Activated naive CD4-positive, alpha-beta T cell treated with anti-CD3 and anti-CD28 coated beads, Interleukin-2, amount 50 U/mL, for 72 hours (primary cell): ENCODE results near the gene EXOSC2. TPM values are rescaled to one million over a fixed set of nuclear protein-coding genes. Genes with fewer than 3 reads are reported as not detected.
A peak's percentile ranks its signal among the peaks of the same experiment; 100 is the strongest.

Experiments used
- ATAC-seq, 2 donors: fragments of 150-1000 bp; cut with Tn5 transposase; 2 replicates each; pipeline ENCODE4 v1.10.0; 2021; ENCODE audit warnings: mild to moderate bottlenecking in 2 of 2, moderate library complexity in 2 of 2
- DNase-seq, 2 donors: peaks; one replicate each; pipeline ENCODE4 v3.0.0; 2021 to 2022; ENCODE audit warnings: low spot score in 2 of 2
- H3K27ac Mint-ChIP-seq, 2 donors: one replicate each; pipeline ENCODE4 v1.8.0; 2022; ENCODE audit warnings: mild to moderate bottlenecking in 2 of 2, mixed read lengths in 2 of 2
- H3K36me3 Mint-ChIP-seq, 2 donors: one replicate each; pipeline ENCODE4 v1.8.0; 2022; ENCODE audit warnings: mixed read lengths in 2 of 2
- H3K9me3 Mint-ChIP-seq, 2 donors: one replicate each; pipeline ENCODE4 v1.8.0; 2022; ENCODE audit warnings: mixed read lengths in 2 of 2
- total RNA-seq, 2 donors: library from RNA; stranded (reverse); gene quantifications; one replicate each; pipeline ENCODE4 v1.2.3, GENCODE V29; 2022

Gene EXOSC2
- total RNA-seq, 2 donors from 2014 or later: 68.8 to 84.8 TPM

- Mint-ChIP-seq H3K36me3 (peaks cover 0 to 5% of the 10 kb centered on the region in 2 donors), H3K27ac (no peak overlapping the region), H3K9me3 (no peaks in the 10 kb centered on the region)
- DNase-seq: no peak
- ATAC-seq: no peak
Measured at GRCh38 chr9:130665029-130665430, 28.6 kb upstream of the EXOSC2 start.

- DNase-seq: no peak
- H3K27ac Mint-ChIP-seq: no peak overlapping the region
- ATAC-seq: no peak
- H3K36me3 Mint-ChIP-seq: peaks cover 0 to 5% of the 10 kb centered on the region in 2 donors
- no peaks in the 10 kb centered on the region for H3K9me3 Mint-ChIP-seq
Measured at GRCh38 chr9:130665431-130666392, 27.9 kb upstream of the EXOSC2 start.

GRCh38 chr9:130666393-130667119 lies 27.0 kb upstream of the EXOSC2 start:
- no peak for ATAC-seq
- no peak for DNase-seq
- Mint-ChIP-seq H3K9me3 (no peaks in the 10 kb centered on the region), H3K27ac (no peak overlapping the region), H3K36me3 (peaks cover 0 to 5% of the 10 kb centered on the region in 2 donors)

GRCh38 chr9:130667120-130667435 lies 26.5 kb upstream of the EXOSC2 start:
- Mint-ChIP-seq H3K27ac (no peak overlapping the region), H3K36me3 (peaks cover 0 to 5% of the 10 kb centered on the region in 2 donors), H3K9me3 (no peaks in the 10 kb centered on the region)
- no peak for DNase-seq
- peak in 1 of 2 donors; percentile 37 for ATAC-seq

GRCh38 chr9:130668196-130668595 lies 25.4 kb upstream of the EXOSC2 start:
- Mint-ChIP-seq H3K27ac (no peak overlapping the region), H3K9me3 (no peaks in the 10 kb centered on the region), H3K36me3 (peaks cover 0 to 5% of the 10 kb centered on the region in 2 donors)
- ATAC-seq (no peak), DNase-seq (no peak)

GRCh38 chr9:130668659-130669058 lies 24.9 kb upstream of the EXOSC2 start:
- no peaks in the 10 kb centered on the region for H3K9me3 Mint-ChIP-seq
- no peak overlapping the region for H3K27ac Mint-ChIP-seq

GRCh38 chr9:130669965-130670364 lies 23.6 kb upstream of the EXOSC2 start:
- DNase-seq (no peak), ATAC-seq (no peak)
- Mint-ChIP-seq H3K36me3 (peaks cover 0 to 5% of the 10 kb centered on the region in 2 donors), H3K9me3 (no peaks in the 10 kb centered on the region), H3K27ac (no peak overlapping the region)

More at GRCh38 chr9:130668659-130669058, 24.9 kb upstream of the EXOSC2 start:
- peaks cover 0 to 5% of the 10 kb centered on the region in 2 donors for H3K36me3 Mint-ChIP-seq
- DNase-seq (no peak), ATAC-seq (no peak)

GRCh38 chr9:130670644-130671043 lies 22.9 kb upstream of the EXOSC2 start:
- no peak for DNase-seq
- no peak overlapping the region for H3K27ac Mint-ChIP-seq
- no peaks in the 10 kb centered on the region for H3K9me3 Mint-ChIP-seq
- no peak for ATAC-seq
- peaks cover 0 to under 1% of the 10 kb centered on the region in 2 donors for H3K36me3 Mint-ChIP-seq

GRCh38 chr9:130672466-130672865 lies 21.1 kb upstream of the EXOSC2 start:
- H3K9me3 Mint-ChIP-seq: no peaks in the 10 kb centered on the region
- H3K36me3 Mint-ChIP-seq: no peaks in the 10 kb centered on the region
- no peak for ATAC-seq
- DNase-seq: no peak
- H3K27ac Mint-ChIP-seq: no peak overlapping the region

- H3K27ac Mint-ChIP-seq: no peak overlapping the region
- no peak for DNase-seq
Measured at GRCh38 chr9:130672933-130673615, 20.5 kb upstream of the EXOSC2 start.

GRCh38 chr9:130675396-130675795 lies 18.2 kb upstream of the EXOSC2 start:
- no peaks in the 10 kb centered on the region for H3K9me3 Mint-ChIP-seq
- no peak overlapping the region for H3K27ac Mint-ChIP-seq
- ATAC-seq (no peak), DNase-seq (no peak)
- no peaks in the 10 kb centered on the region for H3K36me3 Mint-ChIP-seq

More at GRCh38 chr9:130672933-130673615, 20.5 kb upstream of the EXOSC2 start:
- Mint-ChIP-seq H3K9me3 (no peaks in the 10 kb centered on the region), H3K36me3 (no peaks in the 10 kb centered on the region)
- no peak for ATAC-seq

GRCh38 chr9:130677252-130677651 lies 16.3 kb upstream of the EXOSC2 start:
- peak overlapping the region in 1 of 2 donors; percentile 37 for H3K27ac Mint-ChIP-seq
- H3K9me3 Mint-ChIP-seq: no peaks in the 10 kb centered on the region
- no peak for ATAC-seq
- no peak for DNase-seq
- no peaks in the 10 kb centered on the region for H3K36me3 Mint-ChIP-seq

- Mint-ChIP-seq H3K27ac (no peak overlapping the region), H3K9me3 (no peaks in the 10 kb centered on the region), H3K36me3 (no peaks in the 10 kb centered on the region)
- DNase-seq (peak; percentile 62 to 79), ATAC-seq (peak; percentile 73 to 80)
Measured at GRCh38 chr9:130680836-130681768, 12.5 kb upstream of the EXOSC2 start.

GRCh38 chr9:130681769-130682420 lies 11.7 kb upstream of the EXOSC2 start:
- no peaks in the 10 kb centered on the region for H3K9me3 Mint-ChIP-seq
- DNase-seq: peak in 1 of 2 donors; percentile 65
- H3K36me3 Mint-ChIP-seq: no peaks in the 10 kb centered on the region
- no peak overlapping the region for H3K27ac Mint-ChIP-seq
- ATAC-seq: peak; percentile 58 to 61

GRCh38 chr9:130682421-130683121 lies 11.0 kb upstream of the EXOSC2 start:
- H3K9me3 Mint-ChIP-seq: no peaks in the 10 kb centered on the region
- peak; percentile 20 to 25 for ATAC-seq
- no peaks in the 10 kb centered on the region for H3K36me3 Mint-ChIP-seq
- no peak overlapping the region for H3K27ac Mint-ChIP-seq
- DNase-seq: no peak
